H1 (cell line): ENCODE results near the gene DIDO1. TPM values are rescaled to one million over a fixed set of nuclear protein-coding genes. Genes with fewer than 3 reads are reported as not detected.

Experiments used
- CTCF ChIA-PET: fragments of 300-600 bp; sonication (Branson Sonifier 250); formaldehyde crosslinking; loops from one replicate; lab custom pipeline; 2021; ENCODE audit not compliant: partially characterized antibody; lab: Charles Lee
- POLR2A ChIA-PET: fragments of 300-600 bp; sonication (Branson Sonifier 250); formaldehyde crosslinking; loops from one replicate; lab custom pipeline; 2021; ENCODE audit warnings: inconsistent platforms; ENCODE audit not compliant: partially characterized antibody; lab: Charles Lee
- DNase-seq, 2 experiments: peaks; one replicate each; pipeline versions ENCODE4 v3.0.0 to v3.0.0-alpha.2; 2010 to 2022; ENCODE audit warnings: low spot score in 2 of 2, low read depth in 1 of 2, mixed read lengths in 1 of 2
- FAIRE-seq: peaks from 2 replicates; lab custom pipeline; 2011; peaks lifted over from hg19 to GRCh38; lab: Jason Lieb, UNC
- H2AFZ ChIP-seq: 2 replicates; pipeline ENCODE4 v1.8.1; 2012; ENCODE audit warnings: low read length, inconsistent platforms
- H2AK5ac ChIP-seq: 2 replicates; pipeline ENCODE4 v1.6.1; 2013; ENCODE audit warnings: low read depth, low read length
- H2BK120ac ChIP-seq: replicated peaks from 2 replicates; pipeline ENCODE3; 2013; ENCODE audit warnings: low read depth, low read length, inconsistent platforms
- H2BK12ac ChIP-seq: 2 replicates; pipeline ENCODE4 v1.6.1; 2013; ENCODE audit warnings: low read depth, low read length
- H2BK15ac ChIP-seq: 2 replicates; pipeline ENCODE4 v1.6.1; 2013; ENCODE audit warnings: low read length
- H2BK20ac ChIP-seq: 2 replicates; pipeline ENCODE4 v1.6.1; 2013; ENCODE audit warnings: low read length
- H2BK5ac ChIP-seq: 2 replicates; pipeline ENCODE4 v1.6.1; 2013; ENCODE audit warnings: low read depth, low read length
- H3K14ac ChIP-seq: 2 replicates; pipeline ENCODE4 v1.6.1; 2013; ENCODE audit warnings: inconsistent platforms; ENCODE audit not compliant: insufficient read length
- H3K18ac ChIP-seq: 2 replicates; pipeline ENCODE4 v1.6.1; 2013; ENCODE audit warnings: low read length; ENCODE audit errors: extremely low read depth
- H3K23ac ChIP-seq: 2 replicates; pipeline ENCODE4 v1.6.1; 2013; ENCODE audit warnings: inconsistent platforms; ENCODE audit not compliant: insufficient read length
- H3K23me2 ChIP-seq: 2 replicates; pipeline ENCODE4 v1.6.1; 2013; ENCODE audit warnings: low read depth, low read length
- H3K27ac ChIP-seq: 2 replicates; pipeline ENCODE4 v1.6.1; 2011; ENCODE audit warnings: low read depth, low read length, inconsistent platforms
- H3K27me3 ChIP-seq, 4 experiments: replicated peaks in 1 of 4; 1 replicate in 1 of 4; 2 replicates in 3 of 4; pipeline versions ENCODE4 v1.6.1 to v1.8.1; 2011 to 2013; ENCODE audit warnings: low read length in 3 of 4, mild to moderate bottlenecking in 3 of 4, inconsistent platforms in 2 of 4, mixed read lengths in 2 of 4, moderate library complexity in 1 of 4; ENCODE audit not compliant: control insufficient read depth in 3 of 4, insufficient read depth in 3 of 4; ENCODE audit errors: extremely low read depth in 1 of 4
- H3K36me3 ChIP-seq, 4 experiments: 2 replicates each; pipeline versions ENCODE4 v1.6.1 to v1.8.1; 2011 to 2013; ENCODE audit warnings: mild to moderate bottlenecking in 4 of 4, low read length in 3 of 4, moderate library complexity in 2 of 4, control low read depth in 1 of 4, inconsistent platforms in 1 of 4; ENCODE audit not compliant: insufficient read depth in 4 of 4, control insufficient read depth in 2 of 4
- H3K4ac ChIP-seq: replicated peaks from 2 replicates; pipeline ENCODE3; 2013; ENCODE audit warnings: low read length, low read depth, mixed read lengths, inconsistent platforms; ENCODE audit not compliant: insufficient read length
- H3K4me1 ChIP-seq, 4 experiments: replicated peaks in 1 of 4; 1 replicate in 1 of 4; 2 replicates in 3 of 4; pipeline versions ENCODE4 v1.6.1 to v1.8.1; 2011 to 2013; ENCODE audit warnings: low read length in 3 of 4, inconsistent platforms in 2 of 4, mixed read lengths in 1 of 4; ENCODE audit not compliant: insufficient read depth in 4 of 4, control insufficient read depth in 3 of 4
- H3K4me2 ChIP-seq, 2 experiments: 2 replicates each; pipeline versions ENCODE4 v1.6.1 to v1.8.1; 2011 to 2013; ENCODE audit warnings: low read depth in 2 of 2, low read length in 2 of 2, control low read depth in 1 of 2, inconsistent platforms in 1 of 2, mild to moderate bottlenecking in 1 of 2; ENCODE audit not compliant: insufficient read depth in 1 of 2
- H3K4me3 ChIP-seq, 4 experiments: fragments of 200-600, 300-600 bp in 1 of 4; sonication (generic), shearing (Covaris generic), sonication (Bioruptor Twin) in 1 of 4; 2 replicates each; pipeline versions ENCODE4 v1.5.1 to v1.8.1; 2011 to 2016; ENCODE audit warnings: low read length in 4 of 4, low read depth in 3 of 4, control low read depth in 2 of 4, inconsistent platforms in 2 of 4, mild to moderate bottlenecking in 2 of 4, mixed read lengths in 1 of 4, moderate library complexity in 1 of 4; ENCODE audit not compliant: insufficient read depth in 2 of 4; ENCODE audit errors: extremely low read depth in 1 of 4
- H3K56ac ChIP-seq: replicated peaks from 2 replicates; pipeline ENCODE3; 2013; ENCODE audit warnings: low read depth, mild to moderate bottlenecking, mixed read lengths, low read length, inconsistent platforms; ENCODE audit not compliant: insufficient read length
- H3K79me1 ChIP-seq: 2 replicates; pipeline ENCODE4 v1.6.1; 2013; ENCODE audit warnings: low read depth, low read length, control low read depth
- H3K79me2 ChIP-seq, 2 experiments: 2 replicates each; pipeline versions ENCODE4 v1.6.1 to v1.8.1; 2012 to 2013; ENCODE audit warnings: low read length in 2 of 2, mild to moderate bottlenecking in 2 of 2, inconsistent platforms in 1 of 2; ENCODE audit not compliant: insufficient read depth in 2 of 2, control insufficient read depth in 1 of 2
- H3K9ac ChIP-seq, 4 experiments: replicated peaks in 1 of 4; 1 replicate in 1 of 4; 2 replicates in 3 of 4; pipeline versions ENCODE4 v1.6.1 to v1.8.1; 2011 to 2013; ENCODE audit warnings: low read depth in 3 of 4, low read length in 3 of 4, control low read depth in 2 of 4, mild to moderate bottlenecking in 2 of 4, moderate library complexity in 2 of 4, inconsistent platforms in 1 of 4; ENCODE audit errors: extremely low read depth in 1 of 4
- H3K9me3 ChIP-seq, 2 experiments: 2 replicates each; pipeline versions ENCODE4 v1.6.1 to v1.8.1; 2012 to 2013; ENCODE audit warnings: mild to moderate bottlenecking in 2 of 2, moderate library complexity in 2 of 2, control low read depth in 1 of 2, inconsistent platforms in 1 of 2, low read depth in 1 of 2, low read length in 1 of 2, mixed read lengths in 1 of 2; ENCODE audit not compliant: insufficient read depth in 2 of 2
- H4K20me1 ChIP-seq, 2 experiments: replicated peaks in 1 of 2; 2 replicates each; pipeline versions ENCODE3 to v1.8.1; 2011 to 2013; ENCODE audit warnings: inconsistent platforms in 2 of 2, low read length in 2 of 2, mild to moderate bottlenecking in 1 of 2; ENCODE audit not compliant: insufficient read depth in 2 of 2, control insufficient read depth in 1 of 2
- H4K5ac ChIP-seq: 2 replicates; pipeline ENCODE4 v1.6.1; 2013; ENCODE audit warnings: low read length, low read depth, mixed read lengths, inconsistent platforms; ENCODE audit not compliant: insufficient read length
- H4K8ac ChIP-seq: 2 replicates; pipeline ENCODE4 v1.8.0; 2013; ENCODE audit warnings: mild to moderate bottlenecking, moderate library complexity, low read length, inconsistent platforms; ENCODE audit not compliant: insufficient read depth; ENCODE audit errors: extremely low read depth
- H4K91ac ChIP-seq: replicated peaks from 2 replicates; pipeline ENCODE3; 2013; ENCODE audit warnings: low read length, mixed read lengths, inconsistent platforms; ENCODE audit not compliant: insufficient read length
- EZH2 ChIP-seq: fragments of 200-600 bp; sonication (generic); IDR thresholded peaks from 2 replicates; pipeline ENCODE4 v1.7.1; 2012; ENCODE audit warnings: low read depth, mild to moderate bottlenecking, moderate library complexity, low read length, inconsistent platforms; ENCODE audit not compliant: severe bottlenecking
- WGBS, 2 experiments: shearing (Covaris generic) in 1 of 2; methylation state at CpG; one replicate each; pipeline versions ENCODE4 v1.1.6 to v1.1.7; 2013 to 2015; ENCODE audit warnings: low lambda C conversion rate in 2 of 2, mixed read lengths in 2 of 2, inconsistent platforms in 1 of 2, low coverage in 1 of 2, missing lambda C conversion rate in 1 of 2; ENCODE audit not compliant: insufficient replicate concordance in 2 of 2, insufficient coverage in 1 of 2, insufficient read length in 1 of 2; ENCODE audit errors: extremely low coverage in 1 of 2, missing lambda C conversion rate in 1 of 2; 5-methylcytosine and 5-hydroxymethylcytosine counted together
- polyA plus RNA-seq, 7 experiments: library from polyadenylated mRNA; depleted of rRNA in 3 of 7; stranded (reverse) in 5 of 7; unstranded in 2 of 7; fragments of >200 nt in 5 of 7; fragments of 200-250 nt in 2 of 7; gene quantifications; 1 replicate in 5 of 7; 2 replicates in 1 of 7; 4 replicates in 1 of 7; pipeline versions ENCODE4 v1.2.1 to v1.2.3, GENCODE V29; 2011 to 2013; ENCODE audit warnings: missing spikeins in 2 of 7, mixed read lengths in 2 of 7
- total RNA-seq: library from RNA; stranded (reverse); fragmentation: NEBNext Ultra II Directional; extraction: Animal tissue kit (Norgen Biotek cat#: 25700); gene quantifications from 2 replicates; pipeline ENCODE4 v1.2.1, GENCODE V29; 2021
- TF ChIP-seq, protein P1 (sequence below): IDR thresholded peaks from 2 replicates; pipeline ENCODE4 v1.6.1; 2011; ENCODE audit warnings: low read depth, mild to moderate bottlenecking, low read length; ENCODE audit not compliant: insufficient read depth

The DIDO1 gene
- total and polyA plus RNA-seq, 2 of the 8 experiments (the other 6 are each of a cell fraction or from before 2014, with no cell fraction given), result 53.6 to 82.8 TPM

DNA sequence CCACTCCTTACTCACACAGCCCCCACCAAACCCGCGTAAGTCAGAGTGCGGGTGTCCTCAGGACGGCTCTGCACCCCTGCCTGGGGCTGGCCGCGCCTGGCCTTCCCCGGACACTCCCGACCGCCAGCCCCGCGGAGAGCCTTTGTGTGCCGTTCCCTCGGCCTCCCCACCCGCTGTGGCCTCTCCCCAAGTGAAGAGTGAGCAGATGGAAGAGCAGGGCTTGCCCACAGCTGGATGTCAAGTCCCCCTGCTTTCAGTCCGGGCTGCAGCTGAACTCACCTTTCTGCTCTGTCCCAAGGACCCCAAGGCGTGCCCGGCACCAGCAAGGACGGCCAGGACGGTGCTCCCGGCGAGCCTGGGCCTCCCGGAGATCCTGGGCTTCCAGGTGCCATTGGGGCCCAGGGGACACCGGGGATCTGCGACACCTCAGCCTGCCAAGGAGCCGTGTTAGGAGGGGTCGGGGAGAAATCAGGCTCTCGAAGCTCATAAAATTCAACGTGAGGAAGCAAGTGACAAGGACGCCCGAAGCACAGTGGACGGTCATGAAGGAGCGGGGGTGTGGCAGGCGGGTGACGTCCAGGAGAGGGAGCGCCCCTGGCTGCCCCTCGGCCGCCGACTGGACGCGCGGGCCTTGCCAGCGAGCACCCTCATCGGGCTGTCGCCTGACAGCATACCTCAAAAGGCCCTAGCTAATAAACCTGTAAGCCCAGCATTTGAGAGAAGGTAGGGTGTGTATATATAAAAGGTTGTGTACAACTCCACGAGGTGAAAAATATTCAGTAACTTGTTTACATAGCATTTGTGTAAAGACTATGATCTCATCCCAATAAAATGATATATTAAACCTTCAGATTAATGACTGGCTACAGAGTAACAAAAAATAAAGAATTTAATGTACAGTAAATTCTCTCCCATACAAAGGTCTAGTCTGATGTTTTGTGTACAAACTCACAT, 85.8 kb downstream of the DIDO1 start:
- no peak for TF ChIP-seq EZH2
- TF ChIP-seq, protein P1, sequence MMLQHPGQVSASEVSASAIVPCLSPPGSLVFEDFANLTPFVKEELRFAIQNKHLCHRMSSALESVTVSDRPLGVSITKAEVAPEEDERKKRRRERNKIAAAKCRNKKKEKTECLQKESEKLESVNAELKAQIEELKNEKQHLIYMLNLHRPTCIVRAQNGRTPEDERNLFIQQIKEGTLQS, result no peak
- H3K4me3 ChIP-seq, result no peak overlapping the region
- CTCF ChIA-PET, result interaction anchor here (0.8 to 1.4 kb wide), 4 partner anchors 14 to 385 kb away, joined by 3 to 4 read pairs (median 4); no protein-coding TSS in a partner anchor

More for the DNA sequence above, 85.8 kb downstream of the DIDO1 start:
- H2BK12ac ChIP-seq, result no peak overlapping the region
- no peak overlapping the region for H3K23ac ChIP-seq
- H3K4me1 ChIP-seq, result peaks cover 0 to 3% (median 0%) of the 10 kb centered on the region in 4 experiments; a peak in 3 of 7 replicates
- H3K56ac ChIP-seq, result no peak overlapping the region
- no peaks in the 10 kb centered on the region for H3K27me3 ChIP-seq
- H2AFZ ChIP-seq, result no peak overlapping the region
- H3K36me3 ChIP-seq, result peaks cover 0 to 18% (median 4%) of the 10 kb centered on the region in 4 experiments; a peak in 3 of 8 replicates
- H3K9me3 ChIP-seq, result no peaks in the 10 kb centered on the region
- FAIRE-seq (no peak), DNase-seq (peak in 1 of 2 experiments; percentile 49)
- no peaks in the 10 kb centered on the region for H3K79me1 ChIP-seq
- whole genome bisulfite sequencing, 2 experiments, result 91% methylated on average over 45 of the region's 45 CpGs; no CpG with 5 or more reads in 1 of the 2 experiments
- H2AK5ac ChIP-seq, result no peak overlapping the region
- no peak overlapping the region for H3K18ac ChIP-seq
- H3K4ac ChIP-seq, result no peak overlapping the region
- no peak overlapping the region for H2BK20ac ChIP-seq
- no peaks in the 10 kb centered on the region for H3K79me2 ChIP-seq
- no peak overlapping the region for H2BK5ac ChIP-seq
- no peak overlapping the region for H3K14ac ChIP-seq
- H2BK15ac ChIP-seq, result no peak overlapping the region
- H3K23me2 ChIP-seq, result no peaks in the 10 kb centered on the region
- no peak overlapping the region for H3K27ac ChIP-seq
- peaks cover 0 to 2% of the 10 kb centered on the region in 2 experiments for H4K20me1 ChIP-seq
- POLR2A ChIA-PET, result interaction anchor here (0.6 to 4.0 kb wide), 4 partner anchors 8 to 83 kb away, joined by 3 to 17 read pairs (median 4); no protein-coding TSS in a partner anchor
- no peak overlapping the region for H4K91ac ChIP-seq
- no peak overlapping the region for H3K4me2 ChIP-seq
- no peak overlapping the region for H4K5ac ChIP-seq
- no peak overlapping the region for H3K9ac ChIP-seq
- no peak overlapping the region; the same call in 1 of the 2 replicates for H4K8ac ChIP-seq
- H2BK120ac ChIP-seq, result no peak overlapping the region
